Adipose tissue (tissue), 3 donors: ENCODE measurements around the gene CHST5. TPM values are rescaled to one million over a fixed set of nuclear protein-coding genes. Genes with fewer than 3 reads are reported as not detected.
"Not testable (repeated sequence)": the region's sequence is repeated elsewhere in the genome, so short reads cannot be mapped to it uniquely, and the experiment has no call there.

Experiments used
- H3K27ac ChIP-seq: one replicate; pipeline ENCODE4 v1.5.1; 2013; ENCODE audit warnings: low read depth, low read length
- WGBS, 3 donors: extraction: QIAGEN DNeasy Blood & Tissue Kit; methylation state at CpG; one replicate each; pipeline ENCODE4 v1.1.7; 2013; 5-methylcytosine and 5-hydroxymethylcytosine counted together
- polyA plus RNA-seq, 3 donors: library from polyadenylated mRNA; stranded (reverse); fragments of 200-250 nt; gene quantifications; one replicate each; pipeline ENCODE4 v1.2.3, GENCODE V29; 2013
- donor health status: healthy with polysubstance abuse.
- donor health status: Bipolar disorder and iron deficiency.
- donor health status: healthy.

The CHST5 gene
- polyA plus RNA-seq, 3 donors: not detected

DNA sequence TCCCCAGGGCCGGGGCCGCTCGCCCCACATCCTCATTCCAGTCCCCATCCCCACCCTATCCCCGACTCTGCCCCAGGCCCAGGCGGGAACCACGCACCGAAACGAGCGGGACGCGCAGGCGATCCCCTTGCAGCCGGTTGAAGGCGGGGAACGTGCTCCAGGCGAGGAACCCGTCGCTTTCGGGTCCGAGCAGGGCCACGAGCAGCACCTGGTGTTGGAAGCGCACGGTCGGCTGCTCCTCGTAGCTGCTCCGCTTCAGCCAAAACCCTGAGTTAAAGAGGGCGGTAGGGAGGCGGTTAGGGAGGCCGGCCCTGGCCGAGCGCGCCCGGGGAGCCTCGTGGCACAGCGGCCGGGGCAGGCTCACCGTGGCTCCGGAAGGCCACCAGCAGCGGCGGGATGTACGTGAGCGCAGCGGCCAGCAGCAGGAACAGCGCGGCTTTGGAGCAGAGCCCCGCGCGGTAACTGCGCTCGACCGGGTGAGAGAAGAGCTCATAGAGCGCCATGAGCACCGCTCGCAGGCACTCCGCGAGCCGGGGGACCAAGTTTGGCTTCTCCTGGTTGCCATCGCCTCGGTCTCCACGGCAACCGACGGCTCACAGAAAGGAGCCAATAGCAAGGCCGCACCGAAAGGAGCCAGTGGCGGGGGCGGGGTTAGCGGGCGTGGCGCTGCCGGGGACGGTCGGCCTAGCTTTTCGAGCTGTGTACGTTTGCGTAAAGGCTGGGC lies 20.0 kb upstream of the CHST5 start, which contains the start of gene TMEM231:
TMEM231 (minus strand) TSS at position 546 of the 724 bp plus-strand sequence; CDS start at position 503, 43 bp downstream.
- WGBS, 3 donors: 0% methylated on average over 75 of the region's 75 CpGs
- H3K27ac ChIP-seq: no peak within 1 kb of the TSS

DNA sequence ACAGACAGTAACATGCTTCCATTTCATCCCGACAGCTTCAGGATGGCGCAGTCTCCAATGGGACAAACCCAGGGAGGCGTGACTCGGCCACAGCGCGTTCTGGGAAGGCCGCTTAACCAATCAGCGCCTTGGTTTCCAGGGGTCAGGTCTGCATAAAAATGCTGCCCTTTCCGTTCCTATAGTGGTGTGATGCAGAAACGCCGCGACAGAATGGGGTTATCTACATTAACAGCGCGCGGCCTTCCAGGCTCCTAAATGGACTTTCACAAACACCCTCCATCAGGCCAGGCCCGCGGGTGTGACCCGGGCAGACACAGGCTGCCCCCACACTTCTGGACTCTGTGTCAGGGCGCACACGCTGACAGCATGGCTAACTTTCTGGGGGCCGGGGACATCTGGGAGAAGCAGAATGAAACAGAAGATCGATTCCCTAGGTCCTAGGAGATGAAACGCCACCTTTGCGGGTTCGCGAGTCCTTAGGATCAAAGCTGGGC lies 19.4 kb upstream of the CHST5 start:
- 1 to 2% (median 1%) methylated on average over 26 of the region's 26 CpGs for WGBS, 3 donors
- H3K27ac ChIP-seq: no peak overlapping the region

DNA sequence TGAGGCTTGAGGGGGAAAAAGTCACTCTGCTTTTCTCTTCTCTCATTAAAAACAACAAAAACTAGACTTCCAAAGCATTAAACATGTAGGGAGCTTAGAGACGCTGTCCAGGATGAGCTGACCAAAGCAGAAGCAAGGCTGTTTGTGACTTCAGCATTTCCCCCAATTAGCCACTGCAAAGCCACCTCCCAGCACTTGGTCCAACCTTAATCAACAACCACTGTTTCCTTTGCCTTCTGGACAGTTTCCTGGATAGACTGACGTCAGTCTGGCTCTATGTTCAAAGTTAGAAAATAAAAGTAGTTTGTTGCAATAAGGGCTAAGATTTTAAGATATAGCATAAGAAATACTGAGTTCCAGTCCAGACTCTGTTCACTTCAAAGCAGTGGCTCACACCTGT lies 17.0 kb upstream of the CHST5 start:
- WGBS, 3 donors: 54 to 71% (median 62%) methylated on average over 2 of the region's 2 CpGs
- no peak overlapping the region for H3K27ac ChIP-seq

DNA sequence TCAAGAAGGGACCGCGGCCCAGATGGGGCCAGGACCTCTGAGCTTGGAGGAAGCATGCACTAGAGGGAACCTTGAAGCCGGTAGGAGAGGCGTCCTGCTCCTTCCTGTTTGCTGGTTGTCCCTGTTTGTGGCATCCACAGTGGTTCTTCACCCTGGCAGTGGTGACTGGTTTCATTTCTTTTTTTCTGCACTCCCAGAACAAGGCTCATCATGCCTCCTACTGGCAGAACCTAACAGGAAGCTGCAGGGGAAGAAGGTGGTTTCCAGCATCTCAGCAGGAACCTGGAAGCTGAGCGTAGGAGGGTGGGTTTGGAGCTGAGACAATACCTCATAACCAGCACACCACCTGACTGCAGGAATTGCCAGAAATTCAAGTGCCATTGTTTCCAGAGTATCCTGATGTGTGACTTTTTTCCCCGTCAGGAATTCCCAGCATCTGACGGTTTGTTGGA lies 14.3 kb upstream of the CHST5 start:
- WGBS, 3 donors: 49 to 82% (median 61%) methylated on average over 7 of the region's 7 CpGs
- H3K27ac ChIP-seq: no peak overlapping the region

DNA sequence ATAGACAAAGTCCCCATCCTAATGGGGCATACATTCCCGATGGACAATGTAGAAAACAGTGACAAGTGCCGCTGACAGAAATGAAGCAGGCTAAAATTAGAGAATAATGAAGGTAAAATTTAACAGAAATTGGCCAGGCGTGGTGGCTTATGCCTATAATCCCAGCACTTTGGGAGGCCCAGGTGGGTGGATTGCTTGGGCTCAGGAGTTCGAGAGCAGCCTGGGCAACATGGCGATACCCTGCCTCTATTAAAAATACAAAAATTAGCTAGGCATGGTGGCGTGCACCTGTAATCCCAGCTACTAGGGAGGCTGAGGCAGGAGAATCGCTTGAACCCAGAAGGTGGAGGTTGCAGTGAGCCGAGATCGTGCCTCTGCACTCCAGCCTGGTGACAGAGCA lies 12.5 kb upstream of the CHST5 start:
- 90 to 98% (median 97%) methylated on average over 9 of the region's 9 CpGs for WGBS, 3 donors
- H3K27ac ChIP-seq: not testable (repeated sequence)

DNA sequence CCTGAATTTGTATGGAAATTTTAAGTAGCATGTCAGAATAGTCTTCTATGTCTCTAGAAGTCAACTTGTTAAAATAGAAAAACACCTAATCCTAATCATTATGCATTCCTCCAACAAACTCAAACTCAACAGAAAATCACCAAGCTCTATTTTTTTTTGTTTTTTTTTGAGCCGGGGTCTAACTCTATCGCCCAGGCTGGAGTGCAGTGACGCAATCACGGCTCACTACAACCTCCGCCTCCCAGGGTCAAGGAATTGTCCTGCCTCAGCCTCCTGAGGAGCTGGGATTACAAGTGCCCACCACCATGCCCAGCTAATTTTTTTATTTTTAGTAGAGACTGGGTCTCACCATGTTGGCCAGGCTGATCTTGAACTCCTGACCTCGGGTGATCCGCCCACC lies 10.4 kb upstream of the CHST5 start:
- 92 to 97% (median 95%) methylated on average over 7 of the region's 7 CpGs for WGBS, 3 donors
- H3K27ac ChIP-seq: no peak overlapping the region

DNA sequence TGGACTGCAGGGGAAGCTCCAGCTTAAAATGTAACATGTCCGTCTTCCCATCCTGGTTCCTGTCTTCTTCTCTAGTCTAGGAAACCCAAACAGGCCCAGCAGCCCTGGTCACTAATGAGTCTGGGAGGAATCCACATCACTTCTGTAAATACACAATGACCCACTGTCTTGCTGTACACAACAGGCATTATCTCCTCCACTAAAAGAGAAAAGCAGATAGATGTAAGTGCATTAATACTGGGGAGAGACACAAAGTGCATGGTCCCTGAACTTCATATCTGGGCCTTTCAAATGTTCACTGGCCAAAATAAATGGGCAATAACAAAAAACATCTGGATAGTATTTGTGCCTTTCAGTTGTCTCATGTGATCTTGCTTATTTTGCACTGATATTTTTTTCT lies 10.0 kb upstream of the CHST5 start:
- no CpG with 5 or more reads among the region's 1 CpG for WGBS, 3 donors
- H3K27ac ChIP-seq: not testable (repeated sequence)

DNA sequence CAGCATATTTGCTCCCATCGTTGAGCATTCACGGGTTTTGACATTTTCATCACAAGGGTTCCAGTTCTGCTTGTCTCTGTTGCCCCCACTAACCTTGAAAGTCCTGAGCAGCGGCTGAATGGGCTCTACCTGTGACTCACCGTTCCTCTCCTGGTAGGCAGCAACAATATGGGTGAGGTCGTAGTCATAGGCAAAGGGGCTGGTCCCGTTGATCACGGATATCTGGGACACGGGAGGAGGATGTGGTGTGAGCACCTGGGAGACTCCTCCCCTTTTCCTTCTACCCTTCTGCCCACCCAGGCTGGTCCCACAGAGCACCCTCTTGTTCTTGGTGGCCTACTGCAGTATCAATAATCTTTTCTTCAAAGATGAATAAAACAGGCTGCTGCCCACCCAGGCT lies 6.6 kb upstream of the CHST5 start:
- not testable (repeated sequence) for H3K27ac ChIP-seq
- 89 to 93% (median 93%) methylated on average over 8 of the region's 8 CpGs for WGBS, 3 donors

DNA sequence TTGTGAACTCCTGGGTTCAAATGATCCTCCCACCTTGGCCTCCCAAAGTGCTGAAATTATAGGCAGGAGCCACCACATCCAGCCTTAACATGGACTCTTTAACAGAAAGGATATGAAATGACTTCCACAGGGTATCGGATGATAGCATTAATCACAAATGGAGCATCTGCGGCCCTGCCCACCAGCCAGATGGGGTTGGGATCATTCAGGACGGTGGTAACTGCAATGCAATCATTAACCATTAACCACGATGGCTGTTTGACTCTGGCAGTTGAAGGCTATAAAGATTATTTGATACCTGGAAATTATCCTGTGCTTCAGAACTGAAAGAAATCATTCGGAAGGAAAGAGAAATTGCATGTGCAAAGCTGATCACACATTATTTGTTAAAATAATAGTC lies 5.3 kb upstream of the CHST5 start:
- H3K27ac ChIP-seq: no peak overlapping the region
- WGBS, 3 donors: 71 to 94% (median 92%) methylated on average over 5 of the region's 5 CpGs

DNA sequence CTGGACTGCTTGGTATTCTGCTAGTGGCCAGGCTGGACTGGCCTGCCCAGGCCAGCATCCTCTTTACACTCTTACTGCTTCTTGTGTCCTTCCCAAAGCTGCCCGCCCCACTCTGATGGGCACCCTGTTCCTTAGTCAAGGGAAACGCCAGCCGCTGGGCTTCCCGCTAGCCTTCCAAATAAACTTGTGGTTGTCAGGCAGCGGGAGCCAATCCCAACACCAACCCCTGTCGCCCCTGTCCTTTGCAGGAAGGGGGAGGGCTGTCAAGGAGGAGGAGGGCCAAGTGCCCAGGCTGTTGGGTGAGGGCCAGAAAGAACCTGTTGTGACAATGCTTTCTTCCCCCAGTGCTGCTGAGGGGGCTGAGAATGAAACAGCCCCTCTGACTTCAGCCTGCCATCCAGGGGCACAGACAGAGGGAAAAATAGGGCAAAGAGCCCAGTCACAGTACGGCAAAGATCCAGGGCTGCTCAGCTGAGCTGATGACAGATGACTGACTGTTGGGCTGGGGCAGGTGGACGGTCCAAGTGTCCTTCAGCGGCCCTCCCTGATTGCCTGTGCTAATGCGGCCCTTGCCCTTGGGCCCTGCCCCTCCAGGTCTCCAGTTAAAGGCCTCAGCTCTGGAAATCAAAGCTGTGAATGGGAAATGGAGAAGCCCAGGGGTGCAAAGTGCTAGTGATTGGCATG lies 3.1 kb upstream of the CHST5 start:
- H3K27ac ChIP-seq: not testable (repeated sequence)
- WGBS, 3 donors: 60 to 94% (median 85%) methylated on average over 6 to 8 of the region's 10 CpGs

DNA sequence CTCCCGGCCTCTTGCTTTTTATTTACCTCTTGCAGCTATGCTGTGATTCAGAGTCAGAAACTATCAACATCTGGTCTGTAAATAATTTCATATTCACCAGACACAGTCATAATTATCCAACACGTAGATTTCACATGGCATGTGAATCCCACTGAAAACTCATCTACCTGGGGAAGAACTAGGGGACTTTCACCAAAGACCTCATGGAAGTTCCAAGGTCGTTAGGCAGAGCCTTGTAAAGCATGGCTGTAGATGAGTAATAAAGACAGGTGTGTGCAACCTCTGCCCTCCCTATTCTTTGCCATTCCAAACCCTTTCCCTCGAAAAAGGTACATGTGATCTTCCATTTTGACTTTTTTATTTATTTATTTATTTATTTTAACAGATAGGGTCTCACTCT lies 1.9 kb upstream of the CHST5 start:
- H3K27ac ChIP-seq: no peak overlapping the region
- WGBS, 3 donors: 89 to 95% (median 90%) methylated on average over 4 of the region's 4 CpGs

DNA sequence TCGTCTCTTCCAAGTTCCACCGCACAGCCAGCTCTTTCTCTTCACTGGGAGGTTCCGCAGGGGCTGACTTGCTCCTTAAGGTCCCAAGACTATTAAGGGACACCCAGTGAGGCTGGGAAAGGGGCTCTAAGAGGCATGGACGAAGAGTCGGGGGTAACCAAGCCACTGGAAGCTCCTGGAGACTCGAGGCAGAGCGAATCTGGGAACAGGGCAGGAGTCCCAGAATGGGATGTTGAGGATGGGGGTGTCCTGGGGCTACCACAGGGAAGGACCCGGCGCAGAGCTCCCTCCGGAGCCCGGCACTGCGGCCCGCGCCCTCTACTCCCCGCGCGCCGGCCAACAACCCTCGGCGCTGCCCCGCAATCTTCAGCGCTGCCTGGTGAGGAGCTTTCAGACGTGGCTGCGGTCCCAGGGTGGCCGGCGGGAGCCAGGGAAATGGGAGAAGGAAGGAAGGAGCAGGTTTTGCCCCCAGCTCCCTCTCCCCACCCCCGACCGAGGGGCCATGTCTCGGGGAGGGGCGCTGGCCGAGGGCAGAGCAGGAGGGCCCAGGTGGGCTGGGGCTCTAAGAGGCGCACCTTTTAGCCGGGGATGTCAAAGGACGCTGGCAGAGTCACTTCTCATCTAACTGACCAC lies 581 bp downstream of the CHST5 start:
- no peak overlapping the region for H3K27ac ChIP-seq
- WGBS, 3 donors: 67 to 74% (median 70%) methylated on average over 26 to 34 of the region's 34 CpGs

DNA sequence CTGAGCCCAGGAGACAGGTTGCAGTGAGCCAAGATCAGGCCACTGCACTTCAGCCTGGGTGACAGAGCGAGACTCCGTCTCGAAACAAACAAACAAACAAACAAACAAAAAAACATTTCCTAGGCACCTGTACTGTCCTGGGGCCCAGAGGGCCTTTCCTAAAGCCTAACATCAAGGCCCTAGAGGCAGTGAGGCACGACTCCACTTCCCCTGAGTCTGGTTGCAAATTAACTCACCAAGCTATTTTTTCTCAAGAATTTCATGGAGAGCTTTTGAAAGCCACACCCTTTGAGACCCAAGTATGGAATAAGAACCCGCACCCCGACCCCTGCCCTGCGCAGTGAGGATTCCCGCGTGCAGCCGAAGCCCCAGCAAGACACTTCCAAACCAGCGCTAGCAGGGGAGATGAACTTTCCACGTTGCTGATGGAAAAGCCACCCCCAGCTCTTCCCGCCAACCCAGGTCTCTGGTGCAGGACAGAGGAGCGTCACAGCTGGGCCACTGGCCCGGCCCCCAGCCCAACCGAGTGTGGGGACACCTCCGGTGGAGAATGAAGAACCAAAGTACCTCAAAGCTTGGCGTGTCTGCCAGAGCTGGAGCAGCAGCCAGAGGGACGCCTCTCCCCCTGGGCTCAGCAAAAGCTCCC lies 1.2 kb downstream of the CHST5 start:
- 83 to 85% (median 84%) methylated on average over 19 of the region's 19 CpGs for WGBS, 3 donors
- no peak overlapping the region for H3K27ac ChIP-seq

DNA sequence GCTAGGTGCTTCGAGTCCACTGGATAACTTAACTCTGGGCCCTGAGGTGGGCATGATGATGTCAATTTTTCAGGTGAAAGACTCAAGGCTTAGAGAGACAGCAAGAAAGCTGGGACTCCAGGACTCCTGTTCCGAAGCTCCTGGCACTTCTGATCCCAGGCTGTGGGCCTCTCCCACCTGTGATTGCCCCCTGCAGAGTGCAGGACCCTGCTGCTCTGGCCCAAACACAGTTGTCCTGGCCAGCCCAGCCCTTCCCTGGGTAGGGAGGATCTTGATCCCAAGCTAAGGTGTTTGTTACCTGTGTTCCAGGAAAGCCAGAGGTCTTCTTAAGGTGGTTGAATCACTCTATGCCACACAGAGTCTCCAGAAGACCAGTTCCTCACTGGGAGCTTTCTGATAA lies 3.1 kb downstream of the CHST5 start:
- no peak overlapping the region for H3K27ac ChIP-seq
- WGBS, 3 donors: 81 to 92% (median 91%) methylated on average over 2 of the region's 2 CpGs

DNA sequence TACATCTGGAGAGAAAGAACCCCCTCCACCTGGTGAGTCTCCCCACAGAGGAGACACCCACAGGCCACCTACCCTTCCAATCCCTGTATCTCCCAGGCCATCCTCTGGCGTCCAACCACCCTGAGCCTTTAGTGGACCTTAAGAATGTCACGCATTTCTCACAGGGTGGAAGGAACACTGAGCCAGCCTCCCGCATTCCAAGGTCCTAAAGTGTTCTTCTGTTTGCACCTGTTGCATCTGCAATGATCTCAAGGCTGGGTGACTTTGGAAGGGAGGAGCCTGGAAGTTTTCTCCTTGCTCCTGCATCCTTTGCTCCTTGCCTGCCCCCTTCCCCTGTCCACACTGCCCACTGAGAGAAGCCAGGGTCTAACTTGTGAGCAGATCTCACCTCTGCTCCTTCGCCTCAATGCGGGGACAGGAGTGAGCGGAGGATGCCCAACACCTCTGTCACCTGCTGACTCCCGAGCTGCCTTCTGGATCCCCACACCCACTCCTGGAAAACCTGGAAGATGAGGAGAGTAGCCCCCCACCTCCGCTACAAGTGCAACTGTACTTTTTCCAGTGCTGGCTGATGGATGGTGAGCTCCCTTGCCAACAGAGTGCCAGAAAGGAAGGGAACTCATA lies 3.7 kb downstream of the CHST5 start:
- 81 to 89% (median 88%) methylated on average over 8 of the region's 8 CpGs for WGBS, 3 donors
- H3K27ac ChIP-seq: no peak overlapping the region

DNA sequence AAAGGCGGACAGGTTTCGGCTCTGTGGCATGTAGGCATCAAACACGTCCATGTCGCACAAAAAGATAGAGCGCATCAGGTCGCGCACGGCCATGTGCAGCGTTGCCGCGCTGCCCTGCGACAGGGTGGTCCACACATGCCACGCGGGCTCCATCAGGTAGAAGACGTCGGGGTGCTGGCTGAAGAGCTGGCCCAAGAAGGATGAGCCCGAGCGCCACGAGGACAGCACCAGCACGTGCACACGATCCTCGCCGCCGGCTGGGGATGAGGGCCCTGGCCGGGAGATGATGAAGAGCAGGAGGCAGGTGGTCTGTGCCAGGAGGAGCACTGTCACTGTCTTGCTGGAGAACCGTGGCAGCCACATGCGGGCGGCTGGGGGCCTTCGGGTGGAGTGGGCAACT lies 5.9 kb downstream of the CHST5 start:
- H3K27ac ChIP-seq: no peak overlapping the region
- 95 to 97% (median 97%) methylated on average over 29 of the region's 29 CpGs for WGBS, 3 donors

DNA sequence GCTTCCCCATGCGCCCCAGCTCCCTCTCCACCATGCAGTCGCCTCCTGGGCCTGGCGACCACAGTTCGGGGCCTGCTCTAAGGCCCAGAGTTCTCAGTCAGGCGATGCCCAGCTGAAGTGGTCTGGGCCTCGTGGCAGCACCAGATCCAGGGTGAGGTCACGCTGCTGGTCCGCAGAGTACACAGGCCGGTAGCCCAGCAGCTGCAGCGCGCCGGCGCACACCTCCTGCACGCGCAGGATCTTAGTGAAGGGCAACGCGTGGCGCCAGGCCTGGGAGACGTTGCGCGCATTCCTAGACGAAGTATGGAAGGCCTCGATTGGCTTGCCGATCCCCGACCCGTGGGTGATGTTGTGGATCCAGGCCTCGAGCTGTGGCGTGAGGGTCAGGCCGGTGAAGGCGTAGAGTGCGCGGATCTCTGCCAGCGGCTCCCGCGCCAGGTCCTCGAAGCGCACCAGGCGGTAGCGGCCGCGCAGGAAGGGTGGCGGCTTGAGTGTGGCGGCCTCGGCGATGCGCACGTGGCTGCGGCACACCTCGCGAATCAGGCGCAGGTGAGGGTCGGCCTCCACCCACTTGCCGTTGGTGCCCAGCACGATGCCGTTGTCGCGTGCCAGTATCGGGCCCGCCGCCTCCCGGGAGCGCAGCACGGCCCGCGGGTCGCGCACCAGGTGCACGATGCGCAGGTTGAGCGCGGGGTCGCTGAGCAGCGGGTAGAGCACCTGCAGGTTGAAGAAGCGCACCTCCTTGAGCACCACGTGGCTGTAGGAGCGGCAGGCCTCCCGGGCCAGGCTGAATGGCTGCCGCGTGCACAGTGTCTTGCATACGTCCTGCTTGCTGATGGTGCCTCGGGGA lies 6.6 kb downstream of the CHST5 start:
- WGBS, 3 donors: 93 to 95% (median 94%) methylated on average over 74 to 81 of the region's 81 CpGs
- H3K27ac ChIP-seq: no peak overlapping the region
